WTC11 (cell line): ENCODE measurements around the gene GATA6. TPM values are rescaled to one million over a fixed set of nuclear protein-coding genes. Genes with fewer than 3 reads are reported as not detected.

Experiments
- ATAC-seq: fragments of 200-7000 bp; cut with Tn5 transposase; 2 replicates; pipeline ENCODE4 v1.10.0; 2021; ENCODE audit warnings: mild to moderate bottlenecking, moderate library complexity
- CTCF ChIA-PET: fragments of 300-600 bp; sonication (Branson Sonifier 250); formaldehyde crosslinking; loops from one replicate; lab custom pipeline; 2021; ENCODE audit warnings: antibody characterized with exemption; lab: Charles Lee
- POLR2A ChIA-PET: fragments of 350-600 bp; sonication (Branson Sonifier 250); formaldehyde crosslinking; loops from one replicate; lab custom pipeline; 2021; ENCODE audit warnings: antibody characterized with exemption; lab: Charles Lee
- DNase-seq: peaks from one replicate; pipeline ENCODE4 v3.0.0; 2021; ENCODE audit warnings: low spot score
- H3K27ac Mint-ChIP-seq: 2 replicates; pipeline ENCODE4 v1.8.0; 2021; ENCODE audit warnings: mixed read lengths
- H3K27me3 Mint-ChIP-seq: 2 replicates; pipeline ENCODE4 v1.8.0; 2021; ENCODE audit warnings: low read depth, mild to moderate bottlenecking, moderate library complexity, mixed read lengths
- H3K36me3 Mint-ChIP-seq: 2 replicates; pipeline ENCODE4 v1.8.0; 2021; ENCODE audit warnings: mixed read lengths
- H3K4me1 Mint-ChIP-seq: 2 replicates; pipeline ENCODE4 v1.8.0; 2022; ENCODE audit warnings: mixed read lengths
- H3K4me3 Mint-ChIP-seq: 2 replicates; pipeline ENCODE4 v1.8.0; 2021; ENCODE audit warnings: mild to moderate bottlenecking, moderate library complexity, mixed read lengths
- H3K9me3 Mint-ChIP-seq: 2 replicates; pipeline ENCODE4 v1.8.0; 2021; ENCODE audit warnings: mixed read lengths
- CREB1 ChIP-seq: sonication (generic); formaldehyde crosslinking; IDR thresholded peaks from 2 replicates; pipeline ENCODE4 v1.8.0; 2023; ENCODE audit warnings: mild to moderate bottlenecking, missing genetic modification reagents
- ERG ChIP-seq: fragments of 250-450 bp; sonication (Bioruptor Pico); IDR thresholded peaks from 2 replicates; pipeline ENCODE4 v1.8.0; 2021; ENCODE audit warnings: mild to moderate bottlenecking
- FOXJ3 ChIP-seq: sonication (generic); formaldehyde crosslinking; IDR thresholded peaks from 2 replicates; pipeline ENCODE4 v1.9.0; 2021; ENCODE audit warnings: missing genetic modification reagents, mild to moderate bottlenecking, borderline replicate concordance
- GTF2I ChIP-seq: fragments of 250-450 bp; sonication (Bioruptor Pico); conservative IDR thresholded peaks from 2 replicates; pipeline ENCODE4 v1.4.0; 2021; ENCODE audit warnings: mild to moderate bottlenecking
- MAX ChIP-seq: sonication (generic); formaldehyde crosslinking; IDR thresholded peaks from 2 replicates; pipeline ENCODE4 v1.8.0; 2022; ENCODE audit warnings: mild to moderate bottlenecking, missing genetic modification reagents
- MYBL2 ChIP-seq: sonication (generic); formaldehyde crosslinking; IDR thresholded peaks from 2 replicates; pipeline ENCODE4 v1.8.1; 2023; ENCODE audit warnings: mild to moderate bottlenecking, moderate library complexity, missing genetic modification reagents
- TCF7 ChIP-seq: sonication (generic); formaldehyde crosslinking; IDR thresholded peaks from 2 replicates; pipeline ENCODE4 v1.8.0; 2022; ENCODE audit warnings: mild to moderate bottlenecking, low read depth, missing genetic modification reagents, moderate library complexity
- TEAD1 ChIP-seq: sonication (generic); formaldehyde crosslinking; IDR thresholded peaks from 2 replicates; pipeline ENCODE4 v1.8.0; 2022; ENCODE audit warnings: mild to moderate bottlenecking, missing genetic modification reagents
- USF2 ChIP-seq: sonication (generic); formaldehyde crosslinking; IDR thresholded peaks from 2 replicates; pipeline ENCODE4 v1.8.1; 2023; ENCODE audit warnings: mild to moderate bottlenecking, missing genetic modification reagents, moderate library complexity
- ZBTB21 ChIP-seq: sonication (generic); formaldehyde crosslinking; IDR thresholded peaks from 2 replicates; pipeline ENCODE4 v1.8.1; 2023; ENCODE audit warnings: mild to moderate bottlenecking, missing genetic modification reagents, borderline replicate concordance
- ZBTB43 ChIP-seq: sonication (generic); formaldehyde crosslinking; IDR thresholded peaks from 2 replicates; pipeline ENCODE4 v1.8.1; 2023; ENCODE audit warnings: mild to moderate bottlenecking, missing genetic modification reagents
- ZNF219 ChIP-seq: sonication (generic); formaldehyde crosslinking; IDR thresholded peaks from 2 replicates; pipeline ENCODE4 v1.8.0; 2023; ENCODE audit warnings: missing genetic modification reagents, mild to moderate bottlenecking, borderline replicate concordance
- ZNF416 ChIP-seq: fragments of 250-450 bp; sonication (Bioruptor Pico); IDR thresholded peaks from 2 replicates; pipeline ENCODE4 v1.9.0; 2021; ENCODE audit warnings: mild to moderate bottlenecking, inconsistent platforms
- ZNF423 ChIP-seq: fragments of 250-450 bp; sonication (Bioruptor Pico); IDR thresholded peaks from 2 replicates; pipeline ENCODE4 v2.1.2; 2022; ENCODE audit warnings: mild to moderate bottlenecking, moderate library complexity
- total RNA-seq: library from RNA; stranded (reverse); gene quantifications from 3 replicates; pipeline ENCODE4 v1.2.3, GENCODE V29; 2021
- TF ChIP-seq, protein P1 (sequence below): sonication (generic); formaldehyde crosslinking; IDR thresholded peaks from 2 replicates; pipeline ENCODE4 v1.8.0; 2022; ENCODE audit warnings: mild to moderate bottlenecking, missing genetic modification reagents
- TF ChIP-seq, protein P2 (sequence below): sonication (generic); formaldehyde crosslinking; IDR thresholded peaks from 2 replicates; pipeline ENCODE4 v1.8.0; 2022; ENCODE audit warnings: mild to moderate bottlenecking, missing genetic modification reagents

Gene GATA6
- total RNA-seq, 1 experiment from 2014 or later, result 0.15 TPM

DNA sequence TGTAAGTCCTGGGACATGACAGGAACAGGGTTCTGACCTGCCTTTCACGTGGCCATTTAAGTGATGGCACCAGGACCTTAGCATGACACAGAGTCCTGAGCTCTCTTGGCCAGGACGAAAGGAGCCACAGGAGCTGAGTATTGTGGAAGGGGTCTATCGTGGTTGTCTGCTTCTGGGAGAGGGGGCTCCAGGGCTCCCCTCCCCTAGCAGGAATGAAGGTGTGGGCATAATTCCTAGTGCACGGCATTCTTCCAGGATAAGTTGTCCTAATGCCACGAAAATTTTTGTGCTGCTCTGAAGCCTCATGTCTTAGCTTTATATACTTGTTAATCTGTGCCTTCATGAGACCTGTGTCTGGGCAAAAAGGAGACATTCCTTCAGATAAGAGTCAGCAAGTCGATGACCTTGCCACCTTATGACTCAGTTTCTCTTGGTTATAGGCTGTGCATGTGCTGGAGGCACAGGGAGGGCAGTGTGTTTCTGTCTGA is 17.1 kb downstream of the GATA6 start:
- no peak for DNase-seq
- Mint-ChIP-seq H3K27me3 (peaks cover 21% of the 10 kb centered on the region), H3K4me3 (no peak overlapping the region), H3K9me3 (no peaks in the 10 kb centered on the region), H3K27ac (no peak overlapping the region), H3K4me1 (no peaks in the 10 kb centered on the region), H3K36me3 (no peaks in the 10 kb centered on the region)
- ChIA-PET CTCF (interaction anchor here (1.3 to 2.0 kb wide), 2 partner anchors 10 to 47 kb away, joined by 10 read pairs; no protein-coding TSS in a partner anchor), POLR2A (no interaction called here)
- no peak for ATAC-seq
- TF ChIP-seq MYBL2 (CRISPR knock-in tag) (no peak), USF2 (CRISPR knock-in tag) (no peak), CREB1 (CRISPR knock-in tag) (no peak), TCF7 (no peak), MAX (CRISPR knock-in tag) (no peak), TEAD1 (no peak), ZNF423 (no peak), GTF2I (CRISPR knock-in tag) (no peak), ZNF416 (CRISPR knock-in tag) (no peak), ZBTB43 (CRISPR knock-in tag) (no peak), ERG (CRISPR knock-in tag) (no peak), ZBTB21 (CRISPR knock-in tag) (no peak)
- TF ChIP-seq, protein P1, sequence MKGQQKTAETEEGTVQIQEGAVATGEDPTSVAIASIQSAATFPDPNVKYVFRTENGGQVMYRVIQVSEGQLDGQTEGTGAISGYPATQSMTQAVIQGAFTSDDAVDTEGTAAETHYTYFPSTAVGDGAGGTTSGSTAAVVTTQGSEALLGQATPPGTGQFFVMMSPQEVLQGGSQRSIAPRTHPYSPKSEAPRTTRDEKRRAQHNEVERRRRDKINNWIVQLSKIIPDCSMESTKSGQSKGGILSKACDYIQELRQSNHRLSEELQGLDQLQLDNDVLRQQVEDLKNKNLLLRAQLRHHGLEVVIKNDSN, result no peak

DNA sequence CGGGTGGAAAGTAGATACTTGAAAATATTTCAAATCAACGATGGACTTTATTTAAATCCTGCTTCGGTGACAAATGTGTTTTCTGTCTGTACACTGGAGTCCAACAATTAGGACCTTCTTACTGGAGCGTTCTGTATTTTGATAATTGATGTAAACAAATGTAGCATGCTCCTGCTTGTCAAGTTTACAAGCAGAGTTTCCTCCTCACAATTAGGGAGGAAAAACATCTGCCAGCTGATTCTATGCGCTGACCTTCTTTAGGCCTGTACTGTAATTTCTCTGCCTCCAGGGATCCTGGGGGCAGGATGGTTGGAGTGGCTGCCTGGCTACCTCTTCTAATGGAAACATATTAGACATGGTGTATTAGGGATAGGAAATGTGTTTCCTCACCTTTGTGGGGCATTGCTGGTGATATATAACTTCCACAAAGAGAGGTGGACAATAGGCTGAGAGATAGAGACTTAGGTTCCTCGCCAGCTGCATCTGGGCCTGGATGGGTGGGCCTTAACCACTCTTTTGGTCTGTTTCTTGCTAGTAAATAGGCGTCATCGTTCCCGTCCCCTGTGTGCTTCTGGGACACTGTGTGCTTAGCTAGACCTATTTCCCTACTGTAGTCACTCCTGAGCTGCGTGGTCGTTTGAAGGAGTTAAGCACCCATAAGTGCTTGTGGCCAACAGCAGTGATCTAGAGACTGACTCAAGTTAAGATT is 19.3 kb downstream of the GATA6 start:
- Mint-ChIP-seq H3K36me3 (no peaks in the 10 kb centered on the region), H3K27me3 (peaks cover 12% of the 10 kb centered on the region), H3K27ac (no peak overlapping the region), H3K4me1 (peaks cover 9% of the 10 kb centered on the region)
- CTCF ChIA-PET, result no interaction called here
- POLR2A ChIA-PET, result no interaction called here
- no peak for TF ChIP-seq FOXJ3 (CRISPR knock-in tag)
- no peak for TF ChIP-seq ZNF219 (CRISPR knock-in tag)
- TF ChIP-seq, protein P2, sequence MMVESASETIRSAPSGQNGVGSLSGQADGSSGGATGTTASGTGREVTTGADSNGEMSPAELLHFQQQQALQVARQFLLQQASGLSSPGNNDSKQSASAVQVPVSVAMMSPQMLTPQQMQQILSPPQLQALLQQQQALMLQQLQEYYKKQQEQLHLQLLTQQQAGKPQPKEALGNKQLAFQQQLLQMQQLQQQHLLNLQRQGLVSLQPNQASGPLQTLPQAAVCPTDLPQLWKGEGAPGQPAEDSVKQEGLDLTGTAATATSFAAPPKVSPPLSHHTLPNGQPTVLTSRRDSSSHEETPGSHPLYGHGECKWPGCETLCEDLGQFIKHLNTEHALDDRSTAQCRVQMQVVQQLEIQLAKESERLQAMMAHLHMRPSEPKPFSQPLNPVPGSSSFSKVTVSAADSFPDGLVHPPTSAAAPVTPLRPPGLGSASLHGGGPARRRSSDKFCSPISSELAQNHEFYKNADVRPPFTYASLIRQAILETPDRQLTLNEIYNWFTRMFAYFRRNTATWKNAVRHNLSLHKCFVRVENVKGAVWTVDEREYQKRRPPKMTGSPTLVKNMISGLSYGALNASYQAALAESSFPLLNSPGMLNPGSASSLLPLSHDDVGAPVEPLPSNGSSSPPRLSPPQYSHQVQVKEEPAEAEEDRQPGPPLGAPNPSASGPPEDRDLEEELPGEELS (CRISPR knock-in tag), result no peak
- TF ChIP-seq, all 79 proteins: peak for 0
- DNase-seq (no peak), ATAC-seq (no peak)
- no peak overlapping the region for H3K4me3 Mint-ChIP-seq
- H3K9me3 Mint-ChIP-seq, result no peaks in the 10 kb centered on the region
